DND-41 (cell line): ENCODE results near the gene CERS6.

Experiments
- EZH2 ChIP-seq: IDR thresholded peaks from 3 replicates; pipeline ENCODE4 v1.6.1; 2012; ENCODE audit warnings: borderline replicate concordance, low read depth, mild to moderate bottlenecking, moderate library complexity, low read length, inconsistent platforms; ENCODE audit not compliant: severe bottlenecking
- TF ChIP-seq, protein P1 (sequence below): IDR thresholded peaks from 2 replicates; pipeline ENCODE4 v1.5.1; 2012; ENCODE audit warnings: borderline replicate concordance, low read length, moderate library complexity, mild to moderate bottlenecking; ENCODE audit not compliant: poor library complexity, severe bottlenecking; ENCODE audit errors: extremely low read depth

DNA sequence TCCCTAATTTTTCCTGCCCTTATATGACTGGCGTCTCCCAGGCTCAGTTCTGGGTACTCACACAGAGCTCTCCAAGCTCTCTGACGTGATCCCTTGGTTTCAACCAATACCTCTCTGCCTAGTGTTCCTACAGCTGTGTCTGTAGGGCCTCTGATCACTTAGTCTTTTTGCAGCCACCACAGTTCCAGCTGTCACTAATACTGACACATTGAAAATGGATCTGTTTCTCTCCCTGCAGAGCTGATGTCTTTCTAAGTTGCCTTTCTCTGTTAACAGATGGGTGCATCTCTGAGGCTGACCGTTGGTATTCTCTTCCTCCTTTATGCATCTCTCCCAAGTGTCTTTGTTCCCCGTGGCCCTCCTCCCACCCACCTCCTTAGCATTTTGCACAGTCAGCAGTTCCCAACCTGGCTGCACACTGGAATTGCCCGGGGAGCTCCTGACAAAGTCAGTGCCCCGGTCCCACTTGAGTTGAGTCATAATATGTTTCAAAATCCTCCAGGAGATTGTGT, 62.5 kb downstream of the CERS6 start:
- TF ChIP-seq, protein P1, sequence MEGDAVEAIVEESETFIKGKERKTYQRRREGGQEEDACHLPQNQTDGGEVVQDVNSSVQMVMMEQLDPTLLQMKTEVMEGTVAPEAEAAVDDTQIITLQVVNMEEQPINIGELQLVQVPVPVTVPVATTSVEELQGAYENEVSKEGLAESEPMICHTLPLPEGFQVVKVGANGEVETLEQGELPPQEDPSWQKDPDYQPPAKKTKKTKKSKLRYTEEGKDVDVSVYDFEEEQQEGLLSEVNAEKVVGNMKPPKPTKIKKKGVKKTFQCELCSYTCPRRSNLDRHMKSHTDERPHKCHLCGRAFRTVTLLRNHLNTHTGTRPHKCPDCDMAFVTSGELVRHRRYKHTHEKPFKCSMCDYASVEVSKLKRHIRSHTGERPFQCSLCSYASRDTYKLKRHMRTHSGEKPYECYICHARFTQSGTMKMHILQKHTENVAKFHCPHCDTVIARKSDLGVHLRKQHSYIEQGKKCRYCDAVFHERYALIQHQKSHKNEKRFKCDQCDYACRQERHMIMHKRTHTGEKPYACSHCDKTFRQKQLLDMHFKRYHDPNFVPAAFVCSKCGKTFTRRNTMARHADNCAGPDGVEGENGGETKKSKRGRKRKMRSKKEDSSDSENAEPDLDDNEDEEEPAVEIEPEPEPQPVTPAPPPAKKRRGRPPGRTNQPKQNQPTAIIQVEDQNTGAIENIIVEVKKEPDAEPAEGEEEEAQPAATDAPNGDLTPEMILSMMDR, result no peak
- TF ChIP-seq EZH2, result no peak
